GM12864 (cell line): ENCODE data around the gene FCHO1.

Source experiments
- DNase-seq: peaks from one replicate; pipeline ENCODE4 v3.0.0-alpha.2; 2011; ENCODE audit warnings: low read depth
- H3K4me3 ChIP-seq: 2 replicates; pipeline ENCODE4 v1.5.1; 2011; ENCODE audit warnings: mild to moderate bottlenecking, low read depth, low read length, control low read depth
- CTCF ChIP-seq: IDR thresholded peaks from 2 replicates; pipeline ENCODE4 v1.5.1; 2011; ENCODE audit warnings: low read depth, mild to moderate bottlenecking, moderate library complexity, low read length, control low read depth, inconsistent platforms; ENCODE audit errors: missing control alignments

Gene FCHO1

GRCh38 chr19:17734146-17734545, 17.1 kb upstream of the FCHO1 start:
- no peak overlapping the region for H3K4me3 ChIP-seq
- no peak for DNase-seq
- TF ChIP-seq CTCF, result no peak

GRCh38 chr19:17735410-17735809, 15.9 kb upstream of the FCHO1 start:
- no peak for DNase-seq
- H3K4me3 ChIP-seq, result no peak overlapping the region
- no peak for TF ChIP-seq CTCF

GRCh38 chr19:17737690-17738153, 13.6 kb upstream of the FCHO1 start:
- no peak for DNase-seq
- TF ChIP-seq CTCF, result no peak
- H3K4me3 ChIP-seq, result no peak overlapping the region

GRCh38 chr19:17739121-17739875, 12.0 kb upstream of the FCHO1 start:
- no peak overlapping the region for H3K4me3 ChIP-seq
- no peak for DNase-seq
- no peak for TF ChIP-seq CTCF

- TF ChIP-seq CTCF, result no peak
- H3K4me3 ChIP-seq, result no peak overlapping the region
- no peak for DNase-seq
Observed at GRCh38 chr19:17741456-17741855, 9.8 kb upstream of the FCHO1 start.

- no peak for DNase-seq
- no peak for TF ChIP-seq CTCF
- no peak overlapping the region for H3K4me3 ChIP-seq
Observed at GRCh38 chr19:17743874-17744580, 7.2 kb upstream of the FCHO1 start.
